ENCODE results near the gene MPV17L2.
A peak's percentile ranks its signal among the peaks of the same experiment; 100 is the strongest.

MPV17L2 gene

DNA sequence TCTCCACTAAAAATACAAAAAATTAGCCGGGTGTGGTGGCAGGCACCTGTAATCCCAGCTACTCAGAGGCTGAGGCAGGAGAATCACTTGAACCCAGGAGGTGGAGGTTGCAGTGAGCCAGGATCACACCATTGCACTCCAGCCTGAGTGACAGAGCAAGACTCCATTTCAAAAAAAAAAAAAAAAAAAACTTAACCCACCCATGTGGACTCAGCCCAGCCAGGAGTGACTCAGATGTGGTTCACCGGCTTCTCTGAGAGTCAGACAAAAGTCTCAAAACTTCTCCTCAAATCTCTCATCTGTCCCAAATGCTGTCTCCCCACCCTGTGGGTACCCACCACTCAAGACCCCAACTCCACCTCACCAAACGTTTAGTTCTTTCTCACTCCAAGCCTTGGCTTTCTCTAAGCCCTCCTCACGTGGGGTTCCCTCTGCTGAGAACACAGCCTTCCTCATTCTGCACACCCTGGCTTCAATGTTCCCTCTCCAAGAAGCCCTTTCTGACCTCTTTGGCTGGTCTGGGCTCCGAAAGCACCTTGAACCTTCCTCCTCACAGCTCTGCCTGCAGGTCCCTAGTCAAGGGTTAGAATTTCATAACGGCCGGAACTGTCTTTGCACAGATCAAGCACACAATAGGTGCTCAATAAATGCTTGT, 21.9 kb downstream of the MPV17L2 start:
- DNase-seq (ENCODE audit: low read depth in 1 of 2, low spot score in 1 of 2), result no peak

DNA sequence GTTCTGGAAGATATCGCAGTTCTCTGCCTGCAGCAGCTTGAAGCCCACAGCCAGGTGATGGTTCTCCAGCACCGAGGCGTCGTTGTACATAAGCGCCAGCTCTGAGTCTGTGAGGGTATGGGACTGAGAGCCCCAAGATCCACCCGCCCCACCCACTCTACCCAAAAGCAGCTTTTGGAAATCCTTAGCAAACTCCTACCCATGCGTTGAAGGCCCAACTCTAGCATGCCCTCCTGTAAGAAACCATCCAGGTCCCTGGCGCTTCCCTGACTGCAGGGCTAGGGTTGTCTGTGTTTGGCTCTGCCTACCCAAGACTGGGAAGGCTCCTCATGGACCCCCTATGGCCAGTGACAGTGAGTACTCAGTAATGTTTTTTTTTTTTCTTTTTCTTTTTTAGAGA, 23.8 kb downstream of the MPV17L2 start:
- no peak for DNase-seq (ENCODE audit: low read depth in 1 of 2, low spot score in 1 of 2)

GRCh38 chr19:18218159-18218558, 25.1 kb downstream of the MPV17L2 start:
- DNase-seq (ENCODE audit: low read depth in 1 of 2, low spot score in 1 of 2), result no peak

GRCh38 chr19:18218600-18218999, 25.6 kb downstream of the MPV17L2 start:
- DNase-seq (ENCODE audit: low read depth in 1 of 2, low spot score in 1 of 2), result no peak

- no peak for DNase-seq (ENCODE audit: low read depth in 1 of 2, low spot score in 1 of 2)
Observed at GRCh38 chr19:18219911-18220631, 27.1 kb downstream of the MPV17L2 start.

DNA sequence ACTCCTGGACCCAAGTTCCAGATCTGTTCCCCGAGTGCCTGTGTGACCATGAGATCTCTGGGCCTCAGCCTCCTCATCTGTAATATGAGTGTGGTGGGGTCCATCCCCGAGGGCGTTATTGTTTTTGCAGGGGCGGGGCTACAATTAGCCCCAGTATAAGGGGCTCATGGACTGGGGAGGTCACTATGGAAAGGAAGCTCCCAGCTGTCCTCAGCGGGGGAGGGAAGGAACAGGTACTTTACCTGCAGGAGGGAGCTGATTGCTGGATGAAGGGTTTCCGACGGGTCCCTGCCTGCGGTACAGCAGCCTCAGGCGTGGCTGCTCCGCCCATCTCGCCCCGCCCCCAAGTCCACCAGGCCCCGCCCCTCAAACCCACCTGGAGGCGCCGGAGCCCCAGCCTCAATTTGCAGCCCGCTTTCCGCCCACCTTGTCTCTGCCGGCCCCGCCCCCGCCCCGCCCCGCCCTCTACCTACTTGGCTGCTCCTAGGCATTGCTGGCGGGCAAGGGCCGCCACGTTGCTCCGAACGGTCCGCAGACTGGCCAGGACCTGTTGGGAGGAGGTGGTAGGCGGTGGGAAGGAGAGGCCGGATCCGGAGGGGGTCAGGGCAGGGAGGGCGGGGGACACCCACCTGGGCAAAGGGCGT, 27.7 kb downstream of the MPV17L2 start:
- DNase-seq (ENCODE audit: low read depth in 1 of 2, low spot score in 1 of 2), result no peak

DNA sequence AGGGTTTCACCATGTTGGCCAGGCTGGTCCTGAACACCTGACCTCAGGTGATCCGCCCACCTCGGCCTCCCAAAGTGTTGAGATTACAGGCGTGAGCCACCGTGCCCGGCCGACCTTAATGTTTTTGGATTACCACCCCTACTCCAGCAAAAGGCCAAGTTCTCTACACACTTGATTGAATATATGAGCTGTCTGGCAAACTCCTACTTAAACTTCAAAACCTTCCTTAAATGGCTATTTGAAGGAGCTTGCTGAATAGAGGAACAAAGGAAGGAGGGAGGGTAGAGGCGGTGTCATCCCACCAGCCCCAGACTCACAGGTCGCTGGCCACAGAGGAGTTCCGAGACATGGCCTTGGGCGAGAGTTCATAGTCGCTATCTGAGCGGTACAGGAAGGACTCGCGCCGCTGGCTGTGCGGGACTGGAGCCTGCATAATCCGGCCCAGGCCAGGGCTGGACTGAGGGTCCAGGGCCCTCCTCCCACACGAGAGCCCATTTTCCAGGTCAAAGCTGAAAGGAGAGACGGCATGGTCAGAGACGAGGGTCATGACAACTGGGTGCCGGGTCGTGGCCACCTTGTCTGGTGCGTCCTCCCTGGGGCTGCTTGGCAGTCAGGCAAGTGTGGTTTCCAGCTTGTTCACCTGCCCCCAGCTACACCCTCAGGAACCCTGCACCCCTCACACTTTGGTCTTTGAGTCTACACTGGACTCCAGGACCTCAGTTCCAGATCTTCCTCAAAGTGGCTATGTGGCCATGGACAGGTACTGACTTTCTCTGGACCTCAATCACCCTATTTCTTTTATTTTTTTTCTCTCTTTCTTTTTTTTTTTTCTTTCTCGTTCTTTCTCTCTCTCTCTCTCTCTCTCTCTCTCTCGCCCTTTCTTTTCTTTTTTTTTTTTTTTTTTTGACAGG, 29.1 kb downstream of the MPV17L2 start:
- DNase-seq (ENCODE audit: low read depth in 1 of 2, low spot score in 1 of 2), result no peak

DNA sequence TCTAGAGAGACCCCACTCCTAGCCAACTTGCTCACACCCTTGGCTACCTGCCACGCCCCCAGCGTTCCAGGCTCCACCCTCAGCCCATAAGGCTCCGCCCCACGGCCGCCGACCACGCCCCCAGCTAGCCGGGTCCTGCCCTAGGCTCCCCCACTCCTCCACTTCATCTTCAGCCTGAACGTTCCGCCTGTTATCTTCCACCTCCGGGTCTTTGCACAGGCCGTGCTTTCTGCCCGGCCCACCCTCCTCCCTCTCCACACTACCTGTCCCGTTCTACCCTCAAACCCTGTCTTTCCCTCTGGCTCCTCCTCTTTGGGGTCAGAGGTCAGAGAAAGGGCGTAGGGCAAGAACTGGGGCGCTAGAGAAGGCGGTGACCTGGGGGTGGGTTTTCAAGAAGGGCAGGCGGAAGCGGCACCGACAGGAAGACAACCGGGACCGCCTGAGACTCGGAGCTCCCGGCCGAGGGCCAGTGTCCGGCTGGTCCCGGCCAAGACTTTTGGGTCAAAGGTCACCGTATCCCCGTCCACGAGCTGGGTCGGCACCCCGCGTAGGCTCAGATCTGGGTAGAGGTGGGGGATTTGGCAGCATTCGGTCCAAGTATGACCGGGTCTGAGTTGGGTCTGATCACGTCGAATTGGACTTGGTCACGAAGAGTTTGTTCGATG, 31.0 kb downstream of the MPV17L2 start:
- no peak for DNase-seq (ENCODE audit: low read depth in 1 of 2, low spot score in 1 of 2)

DNA sequence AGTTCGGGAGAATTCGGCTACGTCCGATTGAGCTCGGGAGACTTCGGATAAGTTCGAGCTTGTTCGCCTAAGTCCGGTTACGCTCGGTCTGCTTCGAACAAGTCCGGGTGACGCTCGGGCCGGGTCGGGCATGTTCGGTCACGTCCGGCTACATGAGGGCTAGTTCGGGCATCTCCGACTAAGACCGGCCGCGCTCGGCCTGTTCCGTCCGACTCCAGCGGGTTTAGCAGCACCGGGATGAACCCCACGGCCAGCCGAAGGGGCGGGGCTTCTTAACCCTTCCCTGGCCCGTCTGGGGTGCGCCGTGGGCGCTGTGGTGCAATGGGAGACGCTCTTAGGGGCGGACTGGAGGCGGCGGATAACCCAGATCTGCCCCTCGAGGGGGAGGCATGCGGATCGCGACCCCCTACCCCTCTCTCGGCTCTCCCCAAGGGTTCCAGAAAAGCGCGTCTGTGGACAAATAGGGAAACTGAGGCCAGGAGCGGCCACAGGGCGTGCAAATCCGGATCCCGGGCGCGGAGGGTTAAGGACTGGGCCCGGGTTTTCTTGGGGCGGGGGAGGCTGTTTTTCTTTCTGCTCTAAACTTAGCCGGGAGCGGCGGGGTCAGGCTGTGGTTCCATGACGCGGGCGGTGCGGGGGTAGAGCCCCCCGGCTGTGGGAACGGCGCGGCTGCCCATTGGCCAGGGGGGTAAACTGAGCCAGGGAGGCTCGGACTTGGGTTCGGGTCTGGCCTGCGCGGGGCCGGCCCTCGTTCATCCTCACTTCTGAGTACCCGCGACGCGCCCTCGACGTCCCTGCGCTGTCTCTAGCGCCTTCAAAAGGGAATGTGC, 31.7 kb downstream of the MPV17L2 start:
- peak; percentile 67 to 91 for DNase-seq (ENCODE audit: low read depth in 1 of 2, low spot score in 1 of 2)

DNA sequence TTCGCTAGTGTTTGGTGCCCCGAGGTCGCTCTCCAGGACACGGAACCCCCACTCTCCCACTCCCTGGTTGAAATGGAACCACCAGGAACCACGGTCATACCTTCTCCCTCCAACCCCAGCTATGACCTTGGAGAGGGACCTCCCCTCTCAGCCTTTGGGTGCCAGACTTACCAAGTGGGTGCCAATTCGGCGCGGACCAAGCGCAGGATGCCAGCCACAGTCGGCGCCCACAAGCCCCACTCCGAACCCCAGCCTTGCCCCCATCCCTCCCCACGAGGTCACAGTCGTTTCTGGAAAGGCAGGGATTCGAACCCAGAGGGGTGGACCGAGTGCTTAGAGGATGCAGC, 32.3 kb downstream of the MPV17L2 start:
- DNase-seq (ENCODE audit: low read depth in 1 of 2, low spot score in 1 of 2), result no peak

DNA sequence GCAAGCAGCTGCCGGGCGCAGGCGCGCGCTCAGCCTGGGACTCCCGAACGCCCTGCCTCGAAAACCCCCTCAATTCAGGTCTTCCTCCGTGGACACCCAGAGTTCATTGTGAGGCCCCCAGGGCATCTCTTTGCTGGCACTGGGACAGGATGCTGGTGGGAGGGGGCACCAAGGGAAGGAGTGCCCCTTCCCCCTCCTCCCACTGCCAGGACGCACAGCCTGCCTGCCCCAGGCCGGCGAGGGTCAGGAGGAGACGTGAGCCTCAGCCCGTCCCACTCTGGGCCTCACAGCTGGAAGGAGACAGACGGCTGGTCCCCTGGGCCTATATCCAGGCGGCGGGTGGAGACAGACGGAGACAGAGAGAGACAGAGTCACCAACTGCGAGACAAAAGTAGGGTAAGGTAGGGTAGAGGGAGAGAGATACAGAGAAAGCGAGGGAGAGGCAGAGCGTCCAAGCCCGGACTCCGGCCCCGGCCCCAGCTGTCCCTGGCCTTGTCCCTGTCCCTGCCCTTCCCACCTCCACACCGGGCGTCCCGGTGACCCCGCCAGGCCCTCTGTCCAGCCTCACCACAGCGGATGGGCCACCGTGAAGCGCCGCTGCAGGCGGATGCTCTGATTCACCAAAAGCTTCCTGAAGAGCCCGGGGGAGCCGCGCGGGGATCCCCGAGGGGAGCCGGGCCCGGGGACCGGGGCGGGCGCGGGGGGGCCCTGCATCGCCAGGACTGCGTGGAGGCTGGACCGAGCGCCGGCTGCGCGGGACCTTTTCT, 32.9 kb downstream of the MPV17L2 start, which contains the start of gene PDE4C:
Gene PDE4C (minus strand): TSS at position 737 of the 767 bp plus-strand sequence. CDS start 23 bp downstream, at position 714.
- no peak for DNase-seq (ENCODE audit: low read depth in 1 of 2, low spot score in 1 of 2)

DNA sequence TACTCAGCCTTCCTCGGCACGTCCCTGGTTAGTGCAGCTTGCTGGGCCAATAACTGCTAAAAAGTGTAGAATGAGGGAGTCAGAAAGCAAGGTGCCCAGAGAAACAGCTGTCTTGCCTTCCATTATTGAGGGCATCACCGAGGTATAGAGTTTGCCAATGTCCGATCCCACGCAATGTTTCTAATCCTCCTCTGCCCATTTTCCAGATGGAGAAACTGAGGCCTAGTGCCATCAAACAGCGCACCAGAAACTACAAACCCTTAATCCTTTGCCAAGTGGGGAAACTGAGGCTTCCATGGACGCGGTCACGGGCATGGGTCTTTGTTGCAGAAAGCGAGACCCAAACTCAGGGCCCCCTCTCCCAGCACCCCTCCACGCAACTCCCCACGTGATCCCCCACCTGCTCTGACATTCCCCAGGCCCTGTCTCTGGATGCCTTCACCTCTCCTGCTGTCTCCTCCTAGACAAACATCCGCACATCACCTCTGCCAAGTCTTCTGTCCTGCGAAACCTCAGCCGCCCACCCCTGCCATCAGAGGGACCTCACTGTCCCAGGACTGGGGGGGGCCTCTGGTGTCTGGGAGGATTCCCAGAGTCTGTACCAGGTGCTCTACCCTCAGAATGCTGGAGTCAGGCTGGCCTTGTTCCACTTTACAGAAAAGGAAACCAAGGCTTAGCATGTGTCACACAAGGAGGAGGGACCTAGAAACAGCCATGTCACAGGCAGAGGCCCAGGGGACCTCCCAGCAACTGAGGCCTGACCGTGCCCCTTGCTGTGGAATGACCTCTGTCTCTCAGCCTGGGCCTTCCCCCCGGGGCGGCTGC, 34.1 kb downstream of the MPV17L2 start:
- no peak for DNase-seq (ENCODE audit: low read depth in 1 of 2, low spot score in 1 of 2)

DNA sequence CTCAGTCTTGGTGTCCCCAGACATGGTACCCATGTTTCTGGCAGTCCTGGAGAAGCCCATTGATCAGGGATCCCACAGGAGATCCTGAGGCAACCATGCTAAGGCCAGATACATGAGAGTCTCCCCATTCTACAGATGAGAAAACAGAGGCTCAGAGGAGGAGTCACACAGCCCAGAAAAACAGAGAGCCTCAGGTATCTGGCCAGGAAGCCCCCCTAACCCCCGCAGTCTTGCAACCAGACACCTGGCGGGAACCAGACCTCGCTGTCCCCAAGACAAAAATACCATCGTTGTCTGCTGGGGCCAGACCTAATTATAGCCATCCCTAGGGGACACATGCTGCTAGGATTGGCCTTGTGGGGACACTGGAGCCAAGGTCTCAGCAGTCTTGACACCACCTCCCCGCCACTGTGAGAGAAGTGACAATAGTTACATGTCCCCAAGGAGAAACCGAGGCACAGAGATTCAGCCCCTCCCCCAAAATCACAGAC, 34.8 kb downstream of the MPV17L2 start:
- DNase-seq (ENCODE audit: low read depth in 1 of 2, low spot score in 1 of 2), result no peak

DNA sequence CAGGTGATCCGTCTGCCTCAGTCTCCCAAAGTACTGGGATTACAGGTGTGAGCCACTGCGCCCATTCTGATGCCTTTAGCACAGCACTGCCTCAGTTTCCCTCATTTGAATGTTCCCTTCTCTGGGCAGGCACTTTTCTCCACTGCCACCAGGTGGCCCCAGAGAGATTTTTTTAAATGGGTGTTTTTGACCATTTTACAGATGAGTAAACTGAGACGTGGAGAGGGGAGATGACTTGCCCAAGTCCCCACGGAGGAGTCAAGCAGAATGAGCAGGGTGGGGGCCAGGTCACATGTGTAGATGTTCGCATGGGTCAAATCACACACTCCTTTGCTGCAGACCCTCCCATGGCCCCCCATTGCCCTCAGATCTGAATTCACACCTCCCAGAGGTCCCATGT, 36.5 kb downstream of the MPV17L2 start:
- DNase-seq (ENCODE audit: low read depth in 1 of 2, low spot score in 1 of 2), result no peak

DNA sequence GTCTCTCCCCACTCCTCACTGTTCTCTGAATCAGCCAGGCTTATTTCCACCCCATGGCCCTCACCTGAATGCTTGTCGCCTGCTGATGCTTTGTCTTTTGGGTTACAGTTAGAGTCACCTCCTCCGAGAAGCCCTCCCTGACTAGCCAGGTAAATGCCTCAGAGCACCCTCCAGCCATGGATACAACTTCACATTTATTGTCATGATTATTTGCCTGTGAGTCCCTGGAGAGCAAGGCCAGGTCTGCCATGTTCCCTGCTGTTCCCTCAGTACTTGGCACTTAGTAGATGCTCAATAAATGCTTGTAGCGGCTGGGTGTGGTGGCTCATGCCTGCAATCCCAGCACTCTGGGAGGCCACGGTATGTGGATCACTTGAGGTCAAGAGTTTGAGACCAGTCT, 36.9 kb downstream of the MPV17L2 start:
- DNase-seq (ENCODE audit: low read depth in 1 of 2, low spot score in 1 of 2), result no peak

DNA sequence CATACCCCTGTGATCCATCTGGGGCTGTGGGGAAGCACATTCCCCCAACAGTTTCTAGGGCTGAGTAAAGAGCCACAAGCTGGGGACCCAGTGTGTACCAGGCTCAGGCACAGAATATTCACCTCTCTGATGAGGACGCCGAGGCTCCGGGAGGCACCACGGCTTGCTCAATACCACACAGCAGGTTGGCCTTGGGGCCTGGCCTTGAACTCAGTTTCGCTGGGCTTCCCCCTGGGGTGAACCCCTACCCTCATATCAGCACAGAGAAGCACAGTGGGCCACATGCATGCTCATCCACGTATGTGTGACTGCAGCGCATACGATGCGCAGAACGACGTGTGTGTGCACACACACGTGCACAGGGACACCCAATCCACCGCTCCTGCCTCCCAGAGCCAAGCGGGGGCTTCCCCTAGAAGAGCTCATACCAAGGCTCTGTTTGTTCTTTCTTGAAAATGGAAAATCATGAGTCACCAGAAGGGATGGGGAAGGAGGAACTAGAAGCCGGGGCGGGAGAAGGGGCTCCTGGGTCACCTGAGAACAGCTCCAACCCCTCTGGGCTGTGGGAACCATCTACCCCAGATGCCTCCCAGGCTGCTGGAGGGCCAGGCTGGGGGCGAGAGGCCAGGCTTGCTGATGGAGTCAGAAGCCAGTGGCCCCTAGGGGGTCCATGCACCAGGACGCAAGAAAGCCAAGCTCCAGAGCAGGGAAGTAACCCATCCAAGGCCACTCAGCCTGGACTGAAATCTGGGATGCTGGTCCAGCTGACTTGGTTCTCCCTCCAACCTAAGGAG, 38.1 kb downstream of the MPV17L2 start:
- DNase-seq (ENCODE audit: low read depth in 1 of 2, low spot score in 1 of 2), result no peak

DNA sequence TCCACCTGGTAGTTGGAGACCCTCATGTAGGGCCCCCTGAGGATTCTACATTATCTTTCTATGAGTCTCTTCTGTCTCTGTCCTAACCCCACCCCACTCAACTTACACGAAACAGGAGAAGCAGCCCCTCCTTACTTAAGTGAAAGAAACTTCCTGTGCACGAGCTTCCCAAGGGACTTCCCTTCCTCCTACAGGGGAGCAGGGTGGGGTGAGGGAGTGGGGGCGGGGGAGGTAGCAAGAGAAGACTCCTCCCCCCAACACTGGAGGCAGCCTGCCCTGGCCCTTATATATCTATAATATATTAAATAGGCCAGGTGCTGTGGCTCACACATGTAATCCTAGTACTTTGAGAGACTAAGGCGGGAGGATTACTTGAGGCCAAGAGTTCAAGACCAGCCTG, 38.8 kb downstream of the MPV17L2 start:
- no peak for DNase-seq (ENCODE audit: low read depth in 1 of 2, low spot score in 1 of 2)

Data from activated CD4-positive, alpha-beta T cell treated with anti-CD3 and anti-CD28 coated beads, Interleukin-2, amount 50 U/mL, for 24 hours (primary cell).